Sigmoid colon (tissue), 4 donors: ENCODE data around the gene METTL24.
"Not testable (repeated sequence)": the region's sequence is repeated elsewhere in the genome, so short reads cannot be mapped to it uniquely, and the experiment has no call there.

Experiments
- CTCF ChIP-seq, 4 experiments: fragments of 450-650 bp in 3 of 4; fragments of 200-600 bp in 1 of 4; IDR thresholded peaks; one replicate each; pipeline ENCODE4 v1.5.1; 2016 to 2019; ENCODE audit warnings: antibody characterized with exemption in 4 of 4, mild to moderate bottlenecking in 3 of 4, moderate library complexity in 2 of 4
- EP300 ChIP-seq, 4 donors: sonication (generic); formaldehyde crosslinking; IDR thresholded peaks; one replicate each; pipeline ENCODE4 v1.6.1; 2017; ENCODE audit warnings: antibody characterized with exemption in 4 of 4
- POLR2A ChIP-seq, 2 donors: fragments of 450-650 bp; IDR thresholded peaks; one replicate each; pipeline ENCODE4 v1.6.1; 2016; ENCODE audit warnings: antibody characterized with exemption in 2 of 2, mild to moderate bottlenecking in 2 of 2, moderate library complexity in 2 of 2
- POLR2AphosphoS5 ChIP-seq, 4 donors: sonication (generic); formaldehyde crosslinking; IDR thresholded peaks; one replicate each; pipeline ENCODE4 v1.6.1; 2017; ENCODE audit warnings: antibody characterized with exemption in 4 of 4

- not testable (repeated sequence) for TF ChIP-seq POLR2A, CTCF, EP300, POLR2AphosphoS5 (IDR thresholded peaks at IDR 0.05)
Observed at GRCh38 chr6:110236007-110236406, 122.1 kb downstream of the METTL24 start.
